ENCODE measurements around the gene MOB1B.

Gene MOB1B

GRCh38 chr4:70901984-70902576 is at the start of gene MOB1B:
Gene MOB1B, plus strand, starts transcription at chr4:70902369. Its CDS starts 168 bp downstream, at chr4:70902537.
- TF ChIP-seq CTCF (IDR thresholded peaks at IDR 0.05; ENCODE audit: borderline replicate concordance, insufficient read depth, low read depth, low read length) = peak; percentile 52; the same call in 1 of the 2 replicates
- peak within 1 kb of the TSS; percentile 80 for H3K4me3 ChIP-seq (ENCODE audit: low read depth, low read length)

DNA sequence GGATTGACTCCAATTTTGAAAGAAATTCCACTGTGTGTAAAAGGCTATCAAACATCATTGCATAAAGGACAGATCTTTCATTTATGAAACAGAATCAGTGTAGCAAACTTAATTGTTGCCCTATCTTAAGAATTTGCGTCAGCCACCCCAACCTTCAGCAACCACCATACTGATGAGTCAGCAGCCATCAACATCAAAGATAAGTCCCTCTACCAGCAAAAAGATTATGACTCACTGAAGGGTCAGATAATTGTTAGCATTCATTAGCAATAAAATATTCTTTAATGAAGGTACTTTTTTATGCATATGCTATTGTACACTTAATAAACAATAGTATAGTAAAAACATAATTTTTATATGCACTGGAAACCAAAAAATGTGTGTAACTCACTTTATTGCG is 46.7 kb upstream of the MOB1B start:
- TF ChIP-seq CTCF (IDR thresholded peaks at IDR 0.05; ENCODE audit: borderline replicate concordance, insufficient read depth, low read depth, low read length) = no peak
- H3K4me3 ChIP-seq (ENCODE audit: low read depth, low read length) = no peak overlapping the region

DNA sequence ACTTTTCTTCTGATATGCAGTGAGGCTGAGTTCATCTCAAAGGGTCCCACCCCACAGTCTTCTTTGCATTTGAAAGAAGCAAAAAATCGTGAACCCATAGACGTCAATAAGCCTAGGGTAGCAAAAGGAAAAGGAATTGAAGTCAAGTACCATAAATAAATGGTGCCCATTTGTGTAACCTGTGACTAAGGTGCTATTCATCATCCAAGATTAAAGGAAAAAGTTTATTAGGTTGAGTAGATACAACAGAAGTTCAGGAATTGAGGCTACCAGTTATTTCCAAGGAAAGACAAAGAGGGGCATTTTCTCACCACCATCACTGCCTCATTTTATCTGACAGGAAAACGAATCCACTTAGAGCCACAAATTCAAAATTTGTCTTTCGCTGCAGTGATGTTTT is 43.7 kb upstream of the MOB1B start:
- no peak overlapping the region for H3K4me3 ChIP-seq (ENCODE audit: low read depth, low read length)
- no peak for TF ChIP-seq CTCF (IDR thresholded peaks at IDR 0.05; ENCODE audit: borderline replicate concordance, insufficient read depth, low read depth, low read length)

GRCh38 chr4:70859066-70859465 is 43.1 kb upstream of the MOB1B start:
- no peak overlapping the region for H3K4me3 ChIP-seq (ENCODE audit: low read depth, low read length)
- TF ChIP-seq CTCF (IDR thresholded peaks at IDR 0.05; ENCODE audit: borderline replicate concordance, insufficient read depth, low read depth, low read length) = no peak

- no peak for TF ChIP-seq CTCF (IDR thresholded peaks at IDR 0.05; ENCODE audit: borderline replicate concordance, insufficient read depth, low read depth, low read length)
- H3K4me3 ChIP-seq (ENCODE audit: low read depth, low read length) = no peak overlapping the region
Observed at GRCh38 chr4:70863099-70863790, 38.9 kb upstream of the MOB1B start.

DNA sequence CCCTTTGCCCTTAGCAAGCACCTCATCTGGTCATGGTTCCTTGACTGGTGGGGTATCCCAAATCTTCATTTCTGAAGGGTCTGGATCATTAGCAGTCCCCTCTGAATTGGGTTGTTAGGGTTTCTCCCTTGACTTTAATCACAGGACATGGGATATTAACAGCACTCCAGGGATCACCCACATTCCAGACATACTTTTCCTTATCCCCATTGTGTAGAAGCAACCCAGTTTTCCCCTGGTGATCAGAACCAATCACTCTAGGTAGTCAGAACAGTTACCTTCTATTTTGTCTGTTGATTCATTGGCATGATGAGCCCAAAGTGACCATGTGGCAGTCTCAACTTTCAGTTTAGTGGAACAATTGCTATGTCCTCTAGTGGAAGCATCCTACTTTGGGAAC is 33.4 kb upstream of the MOB1B start:
- no peak for TF ChIP-seq CTCF (IDR thresholded peaks at IDR 0.05; ENCODE audit: borderline replicate concordance, insufficient read depth, low read depth, low read length)
- no peak overlapping the region for H3K4me3 ChIP-seq (ENCODE audit: low read depth, low read length)

GRCh38 chr4:70873216-70873615 is 29.0 kb upstream of the MOB1B start:
- no peak overlapping the region for H3K4me3 ChIP-seq (ENCODE audit: low read depth, low read length)
- no peak for TF ChIP-seq CTCF (IDR thresholded peaks at IDR 0.05; ENCODE audit: borderline replicate concordance, insufficient read depth, low read depth, low read length)
